GM21786 (cell line): ENCODE data around the gene MRPL49.
A peak's percentile ranks its signal among the peaks of the same experiment; 100 is the strongest.
"Not testable (repeated sequence)": the region's sequence is repeated elsewhere in the genome, so short reads cannot be mapped to it uniquely, and the experiment has no call there.

Experiments used
- ATAC-seq: cut with Tn5 transposase; IDR thresholded peaks from one replicate; pipeline ENCODE4 v1.9.1; 2021; ENCODE audit not compliant: unreplicated experiment

The MRPL49 gene

DNA sequence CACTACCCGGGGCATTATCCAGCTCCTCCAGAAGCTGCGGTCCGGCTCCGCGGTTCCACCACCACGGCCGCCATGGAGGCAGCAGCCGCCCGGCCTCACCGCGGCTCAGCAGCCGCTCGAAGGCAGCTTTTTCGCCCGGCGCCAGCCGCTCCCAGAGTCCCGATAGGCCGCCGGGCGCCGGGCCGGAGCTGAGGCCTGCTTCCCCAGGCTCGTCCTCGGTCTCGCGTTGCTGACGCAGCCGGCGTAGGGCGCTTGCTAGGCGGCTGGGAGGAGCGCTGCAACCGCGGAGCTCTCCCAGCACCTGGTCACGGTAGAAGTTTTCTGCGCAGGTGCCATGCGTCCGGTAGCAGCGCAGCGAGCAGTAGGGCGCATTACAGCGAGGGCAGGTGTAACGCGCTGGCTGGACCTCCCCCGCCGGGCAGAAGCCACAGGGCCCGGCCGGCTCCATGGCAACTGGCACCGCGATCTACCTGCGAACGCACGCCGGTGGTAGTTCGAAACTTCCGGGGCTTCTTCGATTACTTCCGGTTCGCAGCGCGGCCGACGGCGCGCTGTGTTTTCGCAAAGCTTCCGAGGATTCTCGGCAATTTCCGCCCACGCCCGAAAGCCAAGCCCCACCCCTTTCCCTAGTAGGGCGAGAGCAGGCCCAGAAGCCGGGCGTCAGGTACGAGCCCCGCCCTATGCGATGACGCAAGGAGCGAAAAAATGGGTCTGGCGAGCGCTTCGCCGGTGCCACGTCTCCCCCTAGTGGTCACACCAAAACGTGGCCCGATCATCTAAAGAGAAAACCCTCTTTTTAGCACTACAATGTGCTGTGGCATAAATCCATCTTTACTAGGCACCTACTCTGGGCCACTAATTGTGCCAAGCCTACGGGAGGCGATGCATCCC lies 4.7 kb upstream of the MRPL49 start, which contains the start of gene ZNHIT2:
ZNHIT2 (minus strand) TSS at position 496 of the 891 bp plus-strand sequence; CDS start at position 448, 48 bp downstream.
- peak; percentile 58 for ATAC-seq

DNA sequence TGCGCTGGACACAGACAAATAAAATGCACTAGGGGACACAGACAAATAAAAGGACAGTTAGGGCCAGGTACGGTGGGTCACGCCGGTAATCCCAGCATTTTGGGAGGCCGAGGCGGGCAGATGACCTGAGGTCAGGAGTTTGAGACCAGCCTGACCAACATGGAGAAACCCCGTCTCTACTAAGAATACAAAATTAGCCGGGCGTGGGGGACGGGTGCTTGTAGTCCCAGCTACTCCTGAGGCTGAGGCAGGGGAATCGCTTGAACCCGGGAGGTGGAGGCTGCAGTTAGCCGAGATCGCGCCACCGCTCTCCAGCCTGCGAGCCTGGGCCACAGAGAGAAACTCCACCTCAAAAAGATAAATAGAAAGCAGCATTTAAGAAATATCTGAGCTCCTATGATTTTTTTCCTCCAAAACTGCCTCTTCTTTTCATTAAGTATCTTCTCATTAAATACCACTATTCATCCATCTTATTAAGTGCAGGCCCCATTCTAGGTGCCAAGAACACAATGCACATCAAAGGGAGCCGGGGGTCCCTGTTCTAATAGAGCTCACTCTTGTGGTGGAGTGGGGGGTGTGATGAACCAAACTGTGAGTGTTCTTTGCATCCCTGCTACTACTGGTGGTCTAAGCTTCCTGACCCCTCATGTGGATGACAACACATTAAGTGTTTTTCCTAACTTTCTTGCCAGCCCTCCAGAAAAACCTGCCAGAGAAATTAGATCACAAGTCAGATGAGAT lies 3.9 kb upstream of the MRPL49 start:
- no peak for ATAC-seq

DNA sequence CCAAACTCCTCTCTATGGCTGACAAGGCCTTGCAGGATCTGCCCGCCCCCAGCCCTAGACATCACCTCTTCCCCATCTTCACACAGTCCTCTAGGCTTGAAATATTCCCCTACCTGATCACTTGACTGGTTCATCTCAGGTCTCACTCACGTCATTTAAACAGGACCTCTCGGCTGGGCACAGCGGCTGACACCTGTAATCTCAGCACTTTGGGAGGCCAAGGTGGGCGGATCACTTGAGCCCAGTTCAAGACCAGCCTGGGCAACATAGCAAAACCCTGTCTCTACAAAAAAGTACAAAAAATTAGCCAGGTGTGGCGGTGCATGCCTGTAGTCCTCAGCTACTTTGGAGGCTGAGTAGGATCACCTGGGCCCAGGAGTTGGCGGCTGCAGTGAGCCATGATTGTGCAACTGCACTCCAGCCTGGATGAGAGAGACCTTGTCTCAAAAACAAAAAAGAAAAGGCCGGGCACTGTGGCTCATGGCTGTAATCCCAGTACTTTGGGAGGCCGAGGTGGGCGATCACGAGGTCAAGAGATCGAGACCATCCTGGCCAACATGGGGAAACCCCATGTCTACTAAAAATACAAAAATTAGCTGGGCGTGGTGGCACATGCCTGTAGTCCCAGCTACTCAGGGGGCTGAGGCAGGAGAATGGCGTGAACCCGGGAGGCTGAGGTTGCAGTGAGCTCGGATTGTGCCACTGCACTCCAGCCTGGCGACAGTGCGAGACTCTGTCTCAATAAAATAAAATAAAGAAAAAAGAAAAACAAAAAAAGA lies 3.0 kb upstream of the MRPL49 start:
- not testable (repeated sequence) for ATAC-seq

DNA sequence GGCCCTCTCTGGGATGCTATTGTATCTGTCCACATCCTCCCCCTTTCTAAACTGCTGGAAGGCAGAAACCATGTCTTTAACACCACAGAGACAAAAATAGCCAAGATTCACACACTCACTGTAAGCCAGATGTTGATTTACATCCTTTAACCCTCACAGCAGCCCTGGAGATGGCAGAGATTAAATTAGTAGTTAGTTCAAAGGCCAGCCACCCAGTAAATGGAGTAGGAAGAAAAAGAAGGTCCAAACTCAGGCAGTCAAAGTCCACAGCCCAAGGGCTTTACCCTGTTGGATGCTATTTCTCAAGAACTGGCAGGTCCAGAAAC lies 2.5 kb upstream of the MRPL49 start:
- no peak for ATAC-seq

DNA sequence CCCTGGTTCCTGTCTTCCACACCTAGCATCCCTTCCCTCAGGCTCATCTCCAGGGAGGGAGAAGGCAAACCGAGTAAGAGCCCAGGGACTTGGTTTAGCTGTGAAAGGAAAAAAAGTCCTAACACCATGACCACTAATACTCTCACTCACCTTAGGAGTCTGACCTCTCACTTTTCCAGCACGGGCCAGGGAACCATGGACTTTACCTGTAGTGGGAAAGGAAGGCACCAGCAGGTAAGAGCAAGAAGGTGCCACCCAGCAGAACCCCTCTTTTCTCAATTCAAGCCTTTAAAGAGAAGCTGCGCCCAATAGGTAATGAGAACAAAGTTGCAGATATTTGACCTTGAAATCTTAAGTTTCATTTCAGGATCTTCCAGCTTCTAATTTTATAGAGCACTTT lies 1.3 kb upstream of the MRPL49 start:
- ATAC-seq = no peak

DNA sequence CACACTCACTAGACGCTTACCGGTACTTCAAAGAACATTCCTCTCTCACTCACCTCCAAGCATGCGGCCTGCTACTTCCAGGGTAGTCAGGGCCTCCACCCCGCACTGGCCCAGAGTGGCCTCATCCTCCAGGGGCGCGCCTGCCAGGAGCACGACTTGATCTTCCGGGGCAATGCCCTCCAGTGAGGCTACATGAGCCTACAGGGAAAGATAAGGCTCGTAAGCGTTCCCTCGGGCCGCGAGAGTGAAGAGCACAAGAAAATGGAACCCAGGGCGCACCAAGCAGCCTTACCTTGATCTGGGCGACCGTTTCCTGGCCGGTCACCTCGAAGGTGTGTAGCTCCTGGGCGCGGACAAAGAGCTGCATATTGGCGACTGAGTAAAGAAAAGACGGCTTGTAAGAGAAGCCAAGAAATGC lies 665 bp upstream of the MRPL49 start:
- ATAC-seq = no peak

DNA sequence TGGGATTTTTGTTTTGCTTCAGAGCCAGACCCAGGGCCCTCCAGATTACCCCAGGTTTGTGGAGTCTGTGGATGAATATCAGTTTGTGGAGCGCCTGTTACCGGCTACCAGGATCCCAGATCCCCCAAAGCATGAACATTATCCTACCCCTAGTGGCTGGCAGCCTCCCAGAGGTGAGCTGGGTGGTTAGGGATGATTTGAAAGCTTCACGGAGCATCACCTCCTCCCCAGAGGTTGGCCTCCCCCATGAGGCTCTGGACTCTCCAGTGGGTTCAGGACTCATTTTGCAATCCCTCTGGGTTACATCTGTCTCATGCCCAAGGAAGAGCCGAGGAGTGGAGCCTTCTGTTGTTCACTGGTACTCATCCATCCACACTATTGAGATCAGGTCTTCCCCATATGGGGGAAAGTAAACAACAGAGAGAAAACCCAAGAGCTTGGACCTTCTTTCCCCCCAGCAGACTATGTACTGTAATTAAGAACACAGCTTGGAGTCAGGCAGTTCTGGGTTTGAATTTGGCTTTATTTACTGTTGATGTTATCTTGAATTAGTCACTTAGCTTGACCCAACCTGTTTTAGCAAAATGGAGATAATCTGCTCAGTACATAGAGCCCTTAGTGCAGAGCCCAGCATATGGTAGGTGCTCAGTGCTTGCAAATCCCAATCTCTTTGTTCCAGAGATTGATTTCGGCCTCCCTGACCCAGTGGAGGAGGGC lies 2.5 kb downstream of the MRPL49 start:
- ATAC-seq = no peak

DNA sequence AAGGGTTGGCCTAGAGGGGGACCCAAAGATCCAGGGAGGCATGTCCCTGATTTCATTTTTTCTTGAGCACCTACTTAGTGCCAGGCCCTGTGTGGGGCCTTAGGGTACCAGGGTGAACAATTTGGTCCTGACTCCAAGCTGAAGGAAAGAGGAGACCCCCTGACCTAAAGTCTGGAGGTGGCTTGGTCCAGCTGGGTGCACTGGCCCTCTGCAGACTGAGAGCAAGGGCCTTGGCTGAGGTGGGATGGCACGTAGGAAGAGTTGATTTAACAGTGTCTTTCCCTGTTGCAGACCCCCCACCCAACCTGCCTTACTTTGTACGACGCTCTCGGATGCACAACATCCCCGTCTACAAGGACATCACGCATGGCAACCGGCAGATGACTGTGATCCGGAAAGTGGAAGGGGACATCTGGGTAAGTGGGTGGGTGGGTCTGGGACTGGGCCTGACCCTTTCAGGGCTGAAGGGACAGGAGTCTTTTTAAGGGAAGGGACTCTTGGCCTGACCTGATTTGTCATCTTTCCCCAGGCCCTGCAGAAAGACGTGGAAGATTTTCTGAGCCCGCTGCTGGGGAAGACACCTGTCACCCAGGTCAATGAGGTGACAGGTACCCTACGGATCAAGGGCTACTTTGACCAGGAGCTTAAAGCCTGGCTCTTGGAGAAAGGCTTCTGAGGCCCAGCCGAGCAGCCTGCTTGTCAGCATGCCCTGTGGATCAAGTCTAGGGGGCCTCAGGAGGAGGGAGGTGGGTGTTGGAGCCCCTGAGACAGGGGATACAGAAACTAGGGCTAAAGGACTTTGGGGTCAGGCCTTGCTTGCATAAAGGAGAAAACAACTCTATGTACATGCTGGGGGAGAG lies 3.3 kb downstream of the MRPL49 start:
- ATAC-seq = no peak

DNA sequence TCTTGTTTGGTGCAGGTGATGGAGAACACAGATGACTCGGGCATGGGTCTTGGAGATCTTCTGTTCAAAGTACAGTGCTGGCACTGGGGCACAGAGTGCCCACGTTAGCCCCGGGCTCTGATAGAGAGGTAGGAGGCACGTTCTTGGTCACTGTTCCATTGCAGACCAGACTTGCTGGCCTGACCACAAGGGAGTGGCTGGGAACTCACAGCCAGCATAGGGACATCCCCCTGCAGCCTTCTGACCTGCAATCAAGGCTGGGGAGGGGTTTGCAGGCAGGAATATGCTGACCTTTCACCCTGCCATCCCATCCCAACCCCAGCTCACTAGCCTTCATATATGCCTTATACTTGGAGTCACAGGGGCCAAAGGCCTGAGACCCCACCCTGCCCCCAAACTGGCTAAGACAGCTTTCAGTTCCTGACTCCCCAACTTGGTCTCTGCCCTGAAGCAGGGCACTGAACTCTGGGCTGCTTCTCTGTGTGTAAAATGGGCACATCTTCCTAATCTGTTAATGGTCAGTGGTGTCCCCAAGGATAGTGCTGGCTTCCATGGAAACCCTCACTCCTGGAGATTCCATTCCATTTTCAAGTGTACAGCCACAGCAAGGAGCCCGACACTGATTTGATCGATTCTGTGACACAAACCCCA lies 4.6 kb downstream of the MRPL49 start:
- ATAC-seq = no peak

DNA sequence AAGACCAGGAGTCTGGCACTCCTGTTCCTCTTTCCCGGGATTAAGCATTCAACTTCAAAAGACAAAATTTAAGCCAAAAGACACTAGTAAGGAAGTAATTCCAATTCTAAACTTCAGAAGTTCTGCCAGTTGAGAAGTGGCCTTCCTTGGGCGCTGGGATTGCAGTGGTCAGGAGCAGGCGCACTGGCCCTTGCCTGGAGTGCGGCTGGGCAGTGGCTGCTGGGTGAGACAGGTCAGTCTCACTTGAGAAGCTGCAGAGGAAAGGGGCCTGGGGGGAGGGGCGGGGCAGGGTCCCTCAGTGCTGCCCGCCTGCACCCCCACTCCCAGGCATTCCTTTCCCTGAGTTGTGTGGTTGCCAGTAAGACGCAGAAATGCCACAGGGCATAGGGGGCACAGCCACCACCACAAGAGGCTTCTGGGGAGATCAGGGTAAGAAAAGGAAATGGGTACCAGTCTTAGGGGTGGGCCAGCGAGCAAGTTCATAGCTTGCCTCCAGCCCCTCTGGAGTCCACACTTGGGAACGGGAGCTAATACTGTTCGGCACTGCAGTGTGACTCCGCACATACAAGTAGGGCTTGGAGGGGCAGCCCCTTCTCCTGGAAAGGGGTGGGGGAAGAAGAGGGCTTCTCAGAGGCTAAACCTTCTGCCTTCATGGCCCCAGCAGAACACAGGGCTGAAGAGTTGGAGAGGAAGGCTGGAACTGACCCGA lies 5.5 kb downstream of the MRPL49 start:
- ATAC-seq = no peak

DNA sequence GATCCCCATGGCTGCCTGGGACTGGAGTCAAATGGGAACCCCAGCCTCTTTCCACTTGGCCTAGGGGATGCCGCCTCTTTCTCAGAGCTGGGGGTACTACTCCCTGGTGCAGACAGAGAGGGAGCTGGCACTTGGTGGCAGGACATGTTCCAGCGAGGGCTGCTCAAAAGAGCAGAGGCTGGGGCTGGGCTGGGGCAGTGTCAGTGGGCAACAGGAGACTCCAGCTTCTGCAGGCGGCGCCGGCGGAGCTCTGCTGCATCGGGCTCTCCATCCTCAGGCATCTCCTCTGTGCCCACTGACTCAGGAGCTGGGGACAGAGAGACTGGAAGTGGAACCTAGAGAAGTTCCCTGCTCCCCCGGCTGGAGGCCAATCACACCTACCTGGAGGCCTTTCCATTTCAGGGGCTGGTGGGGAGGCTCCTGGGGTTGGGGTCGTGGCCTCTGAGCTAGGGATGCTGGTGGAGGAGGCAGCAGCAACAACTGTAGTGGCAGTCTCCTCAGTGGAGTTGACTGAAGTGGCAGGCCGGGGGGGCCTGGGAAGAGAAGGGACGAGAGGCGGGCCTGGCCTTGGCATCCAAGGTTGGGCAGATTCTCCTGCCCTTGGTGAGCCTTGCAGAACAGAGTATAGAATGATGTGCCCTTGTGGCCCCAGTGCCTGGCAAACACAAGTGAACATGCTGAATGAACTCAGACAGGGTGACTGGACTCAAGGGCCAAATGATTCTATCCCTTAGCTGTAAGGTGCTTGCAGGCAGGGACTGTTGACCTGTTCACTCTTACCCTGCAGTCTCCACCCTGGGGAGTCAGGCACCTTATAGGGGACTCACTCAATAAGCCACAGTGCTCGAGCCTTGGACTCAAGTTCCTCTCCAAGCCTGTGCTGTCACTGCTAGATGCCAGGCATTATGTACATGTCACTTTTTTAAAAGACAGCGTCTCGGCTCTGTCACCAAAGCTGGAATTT lies 6.3 kb downstream of the MRPL49 start:
- ATAC-seq = no peak

DNA sequence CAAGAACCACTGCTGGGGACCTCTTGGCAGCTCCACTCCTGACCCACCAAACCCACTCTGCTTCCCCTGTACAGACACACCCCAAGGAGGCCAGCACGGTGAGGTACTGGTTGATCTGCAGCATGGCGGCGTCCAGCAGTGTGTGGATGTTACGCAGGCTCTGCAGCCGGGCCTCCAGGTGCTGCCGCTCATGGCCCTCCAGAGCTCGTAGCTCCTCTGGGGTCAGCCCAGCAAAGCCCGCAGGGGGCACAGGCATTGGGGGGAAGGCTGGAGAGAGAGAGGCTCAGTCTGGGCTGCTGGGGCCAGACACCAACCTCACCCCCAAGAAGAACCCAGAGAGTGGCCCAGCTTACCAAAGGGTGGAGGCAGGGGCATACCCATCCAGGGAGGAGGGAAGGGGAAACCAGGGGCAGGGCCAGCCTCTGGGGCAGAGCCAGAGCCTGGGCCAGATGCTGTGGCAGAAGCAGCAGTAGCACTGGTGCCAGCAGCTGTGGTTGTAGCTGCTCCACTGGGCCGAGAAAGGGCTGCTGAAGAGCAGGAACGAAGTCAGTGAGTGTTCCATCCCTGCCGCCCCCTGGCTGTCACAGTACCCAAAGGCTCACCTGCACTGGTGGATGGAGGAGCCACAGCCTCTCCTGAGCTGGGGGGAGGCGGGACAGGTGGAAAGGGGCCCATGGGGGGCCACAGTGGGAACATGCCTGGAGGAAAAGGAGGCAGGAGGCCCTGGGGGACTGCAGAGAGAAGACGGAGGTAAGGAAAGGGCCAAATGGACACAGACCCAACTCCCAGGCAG lies 7.7 kb downstream of the MRPL49 start:
- no peak for ATAC-seq

DNA sequence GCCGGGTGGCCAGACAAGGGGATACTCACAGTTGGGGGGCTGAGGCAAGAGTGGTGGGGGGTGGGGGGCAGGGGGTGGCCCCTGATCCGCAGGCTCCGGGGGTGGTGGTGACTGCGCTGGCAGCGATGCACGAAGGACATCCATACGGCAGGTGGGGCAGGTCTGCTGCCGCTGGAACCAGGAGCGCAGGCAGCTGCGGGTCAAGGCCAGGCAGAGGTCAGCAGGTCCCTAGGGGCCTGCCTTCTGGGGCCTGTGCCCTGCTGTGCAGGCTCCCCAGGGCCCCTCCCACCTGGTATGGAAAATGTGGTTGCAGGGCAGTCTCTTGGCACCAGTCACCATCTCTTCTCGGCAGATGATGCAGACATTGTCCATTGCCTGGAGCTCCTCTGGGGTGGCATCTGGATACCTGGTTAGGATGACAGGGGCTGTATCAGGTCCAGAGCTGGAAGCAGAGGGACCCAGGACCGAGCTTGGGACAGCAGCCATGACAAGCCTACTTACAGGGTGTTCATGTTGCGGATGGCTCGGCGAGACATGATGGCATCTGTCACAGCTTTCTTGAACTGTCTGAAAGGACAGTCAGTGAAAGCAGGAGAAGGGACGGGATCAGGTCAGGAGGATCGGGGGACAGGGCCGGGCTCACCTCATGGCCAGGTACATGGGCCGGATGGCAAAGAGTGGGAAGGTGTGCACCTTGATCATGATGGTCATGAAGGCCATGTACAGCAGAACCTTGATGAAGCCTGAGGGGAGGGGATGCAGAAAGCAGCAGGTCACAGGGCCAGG lies 8.7 kb downstream of the MRPL49 start:
- ATAC-seq = no peak

DNA sequence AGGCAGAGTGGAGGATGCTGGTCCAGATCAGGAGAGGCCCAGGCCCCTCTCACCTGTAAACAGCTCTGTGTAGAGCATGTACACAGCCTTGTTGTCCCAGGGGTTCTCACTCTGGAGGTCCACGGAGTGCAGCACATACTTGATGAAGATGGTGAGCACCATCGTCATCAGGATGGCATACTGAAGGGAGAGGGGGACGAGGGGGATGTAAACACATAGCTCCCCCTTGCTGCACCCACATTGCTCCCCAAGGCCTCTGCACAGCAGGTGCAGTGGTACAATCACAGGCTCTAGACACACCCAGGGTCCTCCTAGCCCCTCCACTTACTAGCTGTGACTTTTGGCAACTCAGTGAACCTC lies 9.3 kb downstream of the MRPL49 start:
- no peak for ATAC-seq

DNA sequence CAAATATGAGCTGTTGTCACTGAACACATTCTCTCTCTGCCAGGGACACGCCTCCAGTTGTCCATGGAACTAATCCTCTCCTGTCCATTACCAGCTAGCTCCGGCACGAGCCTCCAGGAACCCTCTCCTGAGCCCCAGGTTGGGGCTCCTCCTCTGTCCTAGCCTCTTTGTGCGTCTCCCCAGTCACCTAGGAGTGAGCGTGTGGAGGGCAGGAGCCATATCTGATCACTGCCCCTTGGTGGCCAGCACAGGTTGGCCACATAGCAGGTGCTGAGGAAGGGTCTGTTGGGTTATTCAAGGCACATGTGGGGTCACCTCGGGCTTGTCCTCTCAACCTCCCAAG lies 9.7 kb downstream of the MRPL49 start:
- no peak for ATAC-seq

DNA sequence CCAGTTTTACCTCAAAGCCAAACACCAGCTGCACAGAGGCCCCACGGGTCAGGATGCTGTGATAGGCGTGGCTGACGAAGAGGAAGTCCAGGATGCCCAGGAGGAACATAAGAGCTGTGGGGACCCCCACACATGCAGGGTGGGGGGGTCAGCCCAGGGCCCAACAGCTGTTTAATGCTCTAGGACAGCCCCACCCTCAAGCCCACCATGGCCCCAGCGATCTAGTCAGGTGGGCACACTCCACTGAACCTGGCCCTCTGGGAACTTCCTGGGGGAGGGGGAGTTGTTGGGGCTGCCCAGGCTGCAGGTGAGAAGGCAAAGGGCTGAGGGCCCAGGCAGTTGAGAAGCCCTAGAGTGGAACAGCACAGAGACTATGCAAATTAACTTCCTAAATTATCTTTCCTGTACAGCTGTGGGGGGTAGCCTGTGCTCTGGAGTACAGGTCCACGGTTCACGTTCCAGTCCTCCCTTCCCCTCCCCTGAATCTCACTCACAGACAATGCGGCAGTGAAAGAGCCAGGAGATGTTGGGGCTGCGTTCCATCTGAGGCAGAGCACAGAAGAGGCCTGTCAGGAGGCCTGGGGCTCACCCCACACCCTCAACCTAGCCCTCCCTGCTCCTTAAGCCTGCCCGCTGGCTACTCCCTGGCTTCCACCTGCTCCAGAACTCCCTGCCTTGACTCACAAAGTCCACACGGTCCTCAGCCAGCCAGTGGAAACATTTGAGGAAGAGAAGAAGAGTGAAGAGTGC lies 10.3 kb downstream of the MRPL49 start:
- ATAC-seq = peak; percentile 36
